Neural cell (in vitro differentiated cells): ENCODE measurements around the gene C2orf68.

Experiments
- EP300 ChIP-seq: fragments of 450-650 bp; conservative IDR thresholded peaks from 2 replicates; pipeline ENCODE4 v1.6.1; 2014; ENCODE audit warnings: antibody characterized with exemption, mild to moderate bottlenecking, moderate library complexity; ENCODE audit not compliant: poor library complexity, severe bottlenecking
- MXI1 ChIP-seq: fragments of 450-650 bp; conservative IDR thresholded peaks from 2 replicates; pipeline ENCODE4 v1.6.1; 2014; ENCODE audit warnings: antibody characterized with exemption, mild to moderate bottlenecking; ENCODE audit not compliant: poor library complexity, severe bottlenecking
- POLR2AphosphoS5 ChIP-seq: IDR thresholded peaks from 2 replicates; pipeline ENCODE4 v1.6.1; 2012
- RAD21 ChIP-seq: fragments of 450-650 bp; conservative IDR thresholded peaks from 2 replicates; pipeline ENCODE4 v1.6.1; 2014; ENCODE audit warnings: antibody characterized with exemption, mild to moderate bottlenecking, moderate library complexity
- SMC3 ChIP-seq: fragments of 450-650 bp; conservative IDR thresholded peaks from 2 replicates; pipeline ENCODE4 v1.6.1; 2014; ENCODE audit warnings: antibody characterized with exemption, mild to moderate bottlenecking, moderate library complexity; ENCODE audit not compliant: poor library complexity
- TF ChIP-seq, protein P1 (sequence below): fragments of 450-650 bp; IDR thresholded peaks from 2 replicates; pipeline ENCODE4 v1.5.1; 2014; ENCODE audit warnings: antibody characterized with exemption, mild to moderate bottlenecking, moderate library complexity; ENCODE audit not compliant: poor library complexity, severe bottlenecking
- TF ChIP-seq, protein P2 (sequence below): IDR thresholded peaks from 2 replicates; pipeline ENCODE4 v1.6.1; 2012; ENCODE audit warnings: borderline replicate concordance

DNA sequence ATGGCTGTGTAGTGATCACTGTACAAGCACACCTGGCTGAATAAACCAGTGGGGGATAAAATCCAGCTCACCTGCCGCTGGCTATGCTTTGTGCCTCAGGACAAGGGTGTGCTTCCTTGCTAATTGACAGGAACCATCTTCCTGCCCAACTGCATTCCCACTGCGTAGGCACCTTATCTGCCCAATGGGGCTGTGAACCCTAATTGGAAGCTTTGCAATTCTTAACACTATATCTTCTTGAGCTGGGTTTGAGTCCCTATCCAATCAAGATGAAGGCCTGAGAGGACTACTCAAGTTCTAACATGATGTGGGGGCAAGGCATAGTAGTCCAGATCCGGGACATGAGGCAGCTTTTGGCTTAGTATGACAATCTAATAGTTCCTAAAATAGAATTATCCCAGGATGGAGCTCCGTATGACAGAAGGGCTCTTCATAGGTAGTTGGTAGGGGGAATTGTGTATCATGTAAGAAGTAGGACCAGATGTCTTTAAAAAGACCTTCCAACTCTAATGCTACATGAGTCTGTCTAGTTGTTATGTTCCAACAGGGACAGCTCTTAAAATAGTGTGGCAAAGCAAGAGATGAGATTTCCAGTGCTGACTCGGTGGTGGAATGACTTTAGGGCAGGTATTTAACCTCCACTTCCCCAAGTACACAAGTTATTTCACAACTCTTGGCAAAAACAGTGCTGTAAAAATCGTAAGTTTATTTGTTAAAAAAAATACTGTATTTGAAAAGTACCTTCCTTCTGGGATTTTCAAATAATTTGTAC lies 7.1 kb downstream of the C2orf68 start:
- TF ChIP-seq, protein P1, sequence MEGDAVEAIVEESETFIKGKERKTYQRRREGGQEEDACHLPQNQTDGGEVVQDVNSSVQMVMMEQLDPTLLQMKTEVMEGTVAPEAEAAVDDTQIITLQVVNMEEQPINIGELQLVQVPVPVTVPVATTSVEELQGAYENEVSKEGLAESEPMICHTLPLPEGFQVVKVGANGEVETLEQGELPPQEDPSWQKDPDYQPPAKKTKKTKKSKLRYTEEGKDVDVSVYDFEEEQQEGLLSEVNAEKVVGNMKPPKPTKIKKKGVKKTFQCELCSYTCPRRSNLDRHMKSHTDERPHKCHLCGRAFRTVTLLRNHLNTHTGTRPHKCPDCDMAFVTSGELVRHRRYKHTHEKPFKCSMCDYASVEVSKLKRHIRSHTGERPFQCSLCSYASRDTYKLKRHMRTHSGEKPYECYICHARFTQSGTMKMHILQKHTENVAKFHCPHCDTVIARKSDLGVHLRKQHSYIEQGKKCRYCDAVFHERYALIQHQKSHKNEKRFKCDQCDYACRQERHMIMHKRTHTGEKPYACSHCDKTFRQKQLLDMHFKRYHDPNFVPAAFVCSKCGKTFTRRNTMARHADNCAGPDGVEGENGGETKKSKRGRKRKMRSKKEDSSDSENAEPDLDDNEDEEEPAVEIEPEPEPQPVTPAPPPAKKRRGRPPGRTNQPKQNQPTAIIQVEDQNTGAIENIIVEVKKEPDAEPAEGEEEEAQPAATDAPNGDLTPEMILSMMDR: no peak
- TF ChIP-seq RAD21 (no peak), POLR2AphosphoS5 (no peak), MXI1 (no peak), SMC3 (no peak), EP300 (no peak)
- TF ChIP-seq, protein P2, sequence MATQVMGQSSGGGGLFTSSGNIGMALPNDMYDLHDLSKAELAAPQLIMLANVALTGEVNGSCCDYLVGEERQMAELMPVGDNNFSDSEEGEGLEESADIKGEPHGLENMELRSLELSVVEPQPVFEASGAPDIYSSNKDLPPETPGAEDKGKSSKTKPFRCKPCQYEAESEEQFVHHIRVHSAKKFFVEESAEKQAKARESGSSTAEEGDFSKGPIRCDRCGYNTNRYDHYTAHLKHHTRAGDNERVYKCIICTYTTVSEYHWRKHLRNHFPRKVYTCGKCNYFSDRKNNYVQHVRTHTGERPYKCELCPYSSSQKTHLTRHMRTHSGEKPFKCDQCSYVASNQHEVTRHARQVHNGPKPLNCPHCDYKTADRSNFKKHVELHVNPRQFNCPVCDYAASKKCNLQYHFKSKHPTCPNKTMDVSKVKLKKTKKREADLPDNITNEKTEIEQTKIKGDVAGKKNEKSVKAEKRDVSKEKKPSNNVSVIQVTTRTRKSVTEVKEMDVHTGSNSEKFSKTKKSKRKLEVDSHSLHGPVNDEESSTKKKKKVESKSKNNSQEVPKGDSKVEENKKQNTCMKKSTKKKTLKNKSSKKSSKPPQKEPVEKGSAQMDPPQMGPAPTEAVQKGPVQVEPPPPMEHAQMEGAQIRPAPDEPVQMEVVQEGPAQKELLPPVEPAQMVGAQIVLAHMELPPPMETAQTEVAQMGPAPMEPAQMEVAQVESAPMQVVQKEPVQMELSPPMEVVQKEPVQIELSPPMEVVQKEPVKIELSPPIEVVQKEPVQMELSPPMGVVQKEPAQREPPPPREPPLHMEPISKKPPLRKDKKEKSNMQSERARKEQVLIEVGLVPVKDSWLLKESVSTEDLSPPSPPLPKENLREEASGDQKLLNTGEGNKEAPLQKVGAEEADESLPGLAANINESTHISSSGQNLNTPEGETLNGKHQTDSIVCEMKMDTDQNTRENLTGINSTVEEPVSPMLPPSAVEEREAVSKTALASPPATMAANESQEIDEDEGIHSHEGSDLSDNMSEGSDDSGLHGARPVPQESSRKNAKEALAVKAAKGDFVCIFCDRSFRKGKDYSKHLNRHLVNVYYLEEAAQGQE: no peak
